CMK (cell line): ENCODE data around the gene C4orf54.

Source experiments
- DNase-seq: peaks from one replicate; pipeline ENCODE4 v3.0.0-alpha.2; 2010; ENCODE audit warnings: low read depth

Gene C4orf54

GRCh38 chr4:99617374-99617773 lies 40.3 kb downstream of the C4orf54 start:
- DNase-seq = no peak

- DNase-seq = no peak
Measured at GRCh38 chr4:99615170-99615820, 42.3 kb downstream of the C4orf54 start.

- no peak for DNase-seq
Measured at GRCh38 chr4:99614491-99614890, 43.1 kb downstream of the C4orf54 start.

DNA sequence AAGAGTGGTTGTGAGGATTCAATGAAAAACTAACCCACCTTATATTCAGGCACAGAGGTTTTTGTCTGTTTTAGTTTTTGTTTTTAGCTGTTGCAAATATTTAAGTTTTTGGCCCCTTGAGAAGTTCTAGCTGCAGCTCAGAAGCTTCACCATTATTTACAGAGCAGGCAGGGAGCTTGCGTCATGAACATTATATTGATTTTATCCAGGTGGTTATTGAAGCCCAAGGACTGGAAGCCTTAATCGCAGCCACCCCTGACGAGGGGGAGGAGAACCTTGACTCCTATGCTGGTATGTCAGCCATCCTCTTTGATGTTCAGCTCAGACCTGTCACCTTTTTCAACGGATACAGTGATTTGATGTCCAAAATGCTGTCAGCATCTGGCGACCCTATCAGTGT lies 44.9 kb downstream of the C4orf54 start:
- no peak for DNase-seq

- DNase-seq = no peak
Measured at GRCh38 chr4:99612281-99612680, 45.3 kb downstream of the C4orf54 start.

DNA sequence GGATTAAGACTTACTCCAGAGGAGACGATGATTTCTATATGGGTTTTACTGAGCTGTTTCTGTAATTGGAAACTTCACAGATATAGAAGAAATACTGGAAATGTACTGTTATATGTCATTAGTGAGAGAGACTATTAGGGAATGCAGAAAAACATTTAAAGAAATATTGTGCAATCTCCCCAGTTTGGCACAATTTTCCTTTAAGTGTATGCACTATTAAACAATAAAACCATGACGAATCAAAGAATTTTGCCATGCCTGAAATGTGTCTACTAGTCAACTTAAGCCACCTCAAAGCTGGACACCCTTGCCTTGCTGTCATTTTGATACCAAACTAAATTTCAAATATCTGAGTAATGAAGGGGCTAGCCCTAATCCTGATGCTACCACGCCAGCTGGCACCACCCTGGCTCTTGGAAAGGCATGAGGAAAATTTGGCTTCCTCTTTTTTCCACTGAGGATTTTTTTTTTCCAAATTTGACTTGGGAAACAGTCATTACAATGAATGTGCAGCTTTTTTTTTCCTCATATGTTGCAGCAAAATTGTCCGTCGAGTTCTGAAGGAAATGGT lies 46.9 kb downstream of the C4orf54 start:
- no peak for DNase-seq

- no peak for DNase-seq
Measured at GRCh38 chr4:99608417-99608816, 49.2 kb downstream of the C4orf54 start.
